SK-N-MC (cell line): ENCODE data around the gene ZNF628.

Source experiments
- DNase-seq: peaks from one replicate; pipeline ENCODE4 v3.0.0-alpha.2; 2011; ENCODE audit warnings: low read depth, low spot score
- H3K27ac ChIP-seq: fragments of 200-600 bp; sonication (generic); 2 replicates; pipeline ENCODE4 v1.5.1; 2016; ENCODE audit warnings: mixed run types
- H3K36me3 ChIP-seq: fragments of 200-600 bp; sonication (generic); 2 replicates; pipeline ENCODE4 v1.6.1; 2017; ENCODE audit warnings: antibody characterized with exemption, low read length, mixed read lengths; ENCODE audit not compliant: insufficient read depth
- H3K4me3 ChIP-seq: fragments of 200-600 bp; sonication (generic); 2 replicates; pipeline ENCODE4 v1.5.1; 2016
- H3K9ac ChIP-seq: fragments of 200-600 bp; sonication (generic); 2 replicates; pipeline ENCODE4 v1.8.0; 2017; ENCODE audit warnings: mixed run types, mixed read lengths; ENCODE audit not compliant: insufficient read length
- H3K9me3 ChIP-seq: fragments of 200-600 bp; sonication (generic); 2 replicates; pipeline ENCODE4 v1.6.1; 2017; ENCODE audit warnings: low read depth, mild to moderate bottlenecking, antibody characterized with exemption, low read length, moderate library complexity, mixed read lengths
- EZH2 ChIP-seq: fragments of 200-600 bp; sonication (generic); IDR thresholded peaks from one replicate; pipeline ENCODE4 v1.6.1; 2017; ENCODE audit warnings: antibody characterized with exemption
- FOXP2 ChIP-seq: optimal IDR thresholded peaks from 2 replicates; pipeline ENCODE3; 2011; ENCODE audit warnings: mild to moderate bottlenecking, moderate library complexity; ENCODE audit not compliant: insufficient read depth; ENCODE audit errors: extremely low read length, control extremely low read depth
- POLR2AphosphoS5 ChIP-seq: IDR thresholded peaks from 2 replicates; pipeline ENCODE4 v1.6.1; 2012; ENCODE audit warnings: mild to moderate bottlenecking, low read depth, low read length, borderline replicate concordance

ZNF628 gene

GRCh38 chr19:55489711-55490477 lies 13.5 kb downstream of the ZNF628 start:
- Histone ChIP-seq H3K9ac (no peak overlapping the region), H3K36me3 (no peaks in the 10 kb centered on the region), H3K4me3 (no peak overlapping the region), H3K9me3 (no peaks in the 10 kb centered on the region), H3K27ac (no peak overlapping the region)
- TF ChIP-seq FOXP2: no peak
- no peak for TF ChIP-seq POLR2AphosphoS5
- no peak for TF ChIP-seq EZH2
- DNase-seq: no peak

GRCh38 chr19:55490478-55491432 lies 14.3 kb downstream of the ZNF628 start:
- H3K36me3 ChIP-seq: no peaks in the 10 kb centered on the region
- H3K9me3 ChIP-seq: no peaks in the 10 kb centered on the region
- DNase-seq: no peak
- no peak overlapping the region for H3K9ac ChIP-seq
- TF ChIP-seq POLR2AphosphoS5: no peak
- no peak for TF ChIP-seq FOXP2
- no peak for TF ChIP-seq EZH2
- H3K4me3 ChIP-seq: no peak overlapping the region
- no peak overlapping the region for H3K27ac ChIP-seq

- no peak for DNase-seq
- no peak overlapping the region for H3K9ac ChIP-seq
- H3K4me3 ChIP-seq: no peak overlapping the region
- H3K36me3 ChIP-seq: no peaks in the 10 kb centered on the region
- TF ChIP-seq POLR2AphosphoS5 (no peak), EZH2 (no peak), FOXP2 (no peak)
- no peak overlapping the region for H3K27ac ChIP-seq
- no peaks in the 10 kb centered on the region for H3K9me3 ChIP-seq
Measured at GRCh38 chr19:55491546-55492360, 15.3 kb downstream of the ZNF628 start.

GRCh38 chr19:55492362-55492944 lies 16.0 kb downstream of the ZNF628 start:
- no peaks in the 10 kb centered on the region for H3K9me3 ChIP-seq

GRCh38 chr19:55493052-55493644 lies 16.7 kb downstream of the ZNF628 start:
- TF ChIP-seq EZH2 (no peak), FOXP2 (no peak), POLR2AphosphoS5 (no peak)
- H3K36me3 ChIP-seq: no peaks in the 10 kb centered on the region
- H3K9ac ChIP-seq: no peak overlapping the region
- no peak for DNase-seq
- H3K27ac ChIP-seq: no peak overlapping the region
- no peak overlapping the region for H3K4me3 ChIP-seq
- no peaks in the 10 kb centered on the region for H3K9me3 ChIP-seq

More at GRCh38 chr19:55492362-55492944, 16.0 kb downstream of the ZNF628 start:
- Histone ChIP-seq H3K36me3 (no peaks in the 10 kb centered on the region), H3K9ac (no peak overlapping the region), H3K4me3 (no peak overlapping the region), H3K27ac (no peak overlapping the region)
- DNase-seq: no peak
- TF ChIP-seq FOXP2 (no peak), POLR2AphosphoS5 (no peak), EZH2 (no peak)

- Histone ChIP-seq H3K9ac (no peak overlapping the region), H3K4me3 (no peak overlapping the region), H3K36me3 (no peaks in the 10 kb centered on the region), H3K27ac (no peak overlapping the region), H3K9me3 (no peaks in the 10 kb centered on the region)
- TF ChIP-seq EZH2 (no peak), FOXP2 (no peak), POLR2AphosphoS5 (no peak)
- DNase-seq: no peak
Measured at GRCh38 chr19:55493645-55494171, 17.3 kb downstream of the ZNF628 start.

GRCh38 chr19:55494172-55494761 lies 17.9 kb downstream of the ZNF628 start:
- no peak overlapping the region for H3K27ac ChIP-seq
- H3K9me3 ChIP-seq: no peaks in the 10 kb centered on the region
- DNase-seq: no peak
- no peak overlapping the region for H3K4me3 ChIP-seq
- no peak for TF ChIP-seq EZH2
- H3K36me3 ChIP-seq: no peaks in the 10 kb centered on the region
- no peak overlapping the region for H3K9ac ChIP-seq
